K562 (cell line): ENCODE measurements around the gene PRAC1. TPM values are rescaled to one million over a fixed set of nuclear protein-coding genes. Genes with fewer than 3 reads are reported as not detected.

ENCODE experiments used
- ATAC-seq: fragments of 200-7000 bp; cut with Tn5 transposase; 3 replicates; pipeline ENCODE4 v1.9.1; 2020; ENCODE audit warnings: moderate library complexity
- BruUV-seq: library from RNA; stranded (reverse); fragments of 400-500 nt; replicated peaks from 2 replicates; lab custom pipeline; 2021; lab: Mats Ljungman, UMichigan
- CTCF ChIA-PET: fragments of 300-600 bp; formaldehyde crosslinking; extraction: SDS; loops from one replicate; lab custom pipeline; 2021; ENCODE audit warnings: low intra/inter-chr PET ratio; lab: Yijun Ruan, JAX
- POLR2A ChIA-PET: fragments of 300-600, 350-650 bp; sonication (Branson Sonifier 250); formaldehyde crosslinking; extraction: SDS; loops from one replicate; lab custom pipeline; 2021; ENCODE audit warnings: antibody characterized with exemption, inconsistent platforms; lab: Yijun Ruan, JAX
- DNase-seq, 4 experiments: peaks; one replicate each; pipeline versions ENCODE4 v3.0.0 to v3.0.0-alpha.2; 2011 to 2018; ENCODE audit warnings: low spot score in 3 of 4, mixed read lengths in 3 of 4; ENCODE audit errors: extremely low read depth in 1 of 4
- FAIRE-seq: peaks from 2 replicates; lab custom pipeline; 2011; peaks lifted over from hg19 to GRCh38; lab: Jason Lieb, UNC
- H2AFZ ChIP-seq: 2 replicates; pipeline ENCODE4 v1.6.0; 2011; ENCODE audit warnings: low read depth, low read length, control low read depth, inconsistent platforms
- H3K27ac ChIP-seq: fragments of 200-600 bp; 3 replicates; pipeline ENCODE4 v1.8.0; 2011; ENCODE audit warnings: low read depth, mild to moderate bottlenecking, control low read depth, inconsistent platforms, low read length, moderate library complexity, mixed read lengths; ENCODE audit errors: extremely low read depth
- H3K27me3 ChIP-seq, 2 experiments: fragments of 300-600 bp in 1 of 2; 2 replicates in 1 of 2; 3 replicates in 1 of 2; pipeline versions ENCODE4 v1.6.0 to v1.8.0; 2011; ENCODE audit warnings: inconsistent platforms in 2 of 2, low read length in 2 of 2, mild to moderate bottlenecking in 1 of 2, mixed read lengths in 1 of 2, moderate library complexity in 1 of 2; ENCODE audit not compliant: control insufficient read depth in 2 of 2, insufficient read depth in 2 of 2
- H3K36me3 ChIP-seq: fragments of 300-600 bp; 3 replicates; pipeline ENCODE4 v1.8.0; 2011; ENCODE audit warnings: mild to moderate bottlenecking, low read length, inconsistent platforms; ENCODE audit not compliant: control insufficient read depth, insufficient read depth
- H3K4me1 ChIP-seq, 2 experiments: fragments of 200-600 bp in 1 of 2; replicated peaks in 1 of 2; 2 replicates in 1 of 2; 3 replicates in 1 of 2; pipeline versions ENCODE4 v1.5.1 to v1.8.0; 2011; ENCODE audit warnings: inconsistent platforms in 2 of 2, low read length in 2 of 2, mild to moderate bottlenecking in 1 of 2, mixed read lengths in 1 of 2, moderate library complexity in 1 of 2; ENCODE audit not compliant: control insufficient read depth in 2 of 2, insufficient read depth in 2 of 2
- H3K4me2 ChIP-seq: 2 replicates; pipeline ENCODE4 v1.6.1; 2011; ENCODE audit warnings: low read length, control low read depth, inconsistent platforms, mixed read lengths; ENCODE audit not compliant: insufficient read depth
- H3K4me3 ChIP-seq: fragments of 200-600 bp; sonication (generic), shearing (Covaris generic); 2 replicates; pipeline ENCODE4 v1.5.1; 2016; ENCODE audit warnings: control low read depth, inconsistent platforms
- H3K79me2 ChIP-seq: fragments of 200-600 bp; 3 replicates; pipeline ENCODE4 v1.8.0; 2011; ENCODE audit warnings: low read length, inconsistent platforms; ENCODE audit not compliant: control insufficient read depth, insufficient read depth
- H3K9ac ChIP-seq, 2 experiments: 2 replicates each; pipeline versions ENCODE4 v1.6.0 to v1.6.1; 2011; ENCODE audit warnings: low read depth in 2 of 2, low read length in 2 of 2, control low read depth in 1 of 2, inconsistent platforms in 1 of 2, mild to moderate bottlenecking in 1 of 2, mixed read lengths in 1 of 2; ENCODE audit not compliant: insufficient read depth in 1 of 2
- H3K9me1 ChIP-seq: one replicate; pipeline ENCODE4 v1.6.0; 2011; ENCODE audit warnings: inconsistent platforms, mild to moderate bottlenecking, low read length, moderate library complexity; ENCODE audit not compliant: control insufficient read depth, insufficient read depth
- H3K9me3 ChIP-seq: replicated peaks from 2 replicates; pipeline ENCODE4 v1.5.1; 2011; ENCODE audit warnings: low read depth, low read length, inconsistent platforms; ENCODE audit not compliant: control insufficient read depth, insufficient read depth
- H4K20me1 ChIP-seq: replicated peaks from 2 replicates; pipeline ENCODE4 v1.6.1; 2011; ENCODE audit warnings: low read length, inconsistent platforms, mixed read lengths; ENCODE audit not compliant: control insufficient read depth, insufficient read depth
- ATF1 ChIP-seq, 2 experiments: fragments of 450-650 bp in 1 of 2; IDR thresholded peaks; 2 replicates each; pipeline ENCODE4 v1.6.1; 2016; ENCODE audit warnings: missing compliant biosample characterization in 1 of 2, missing genetic modification characterization in 1 of 2
- CHD1 ChIP-seq: fragments of 200-600 bp; sonication (generic); IDR thresholded peaks from one replicate; pipeline ENCODE4 v1.6.1; 2012; ENCODE audit warnings: mild to moderate bottlenecking, moderate library complexity, low read length, inconsistent platforms
- IRF2 ChIP-seq: sonication (generic); formaldehyde crosslinking; IDR thresholded peaks from 2 replicates; pipeline ENCODE4 v1.8.1; 2022; ENCODE audit warnings: mild to moderate bottlenecking, missing genetic modification reagents
- MCM2 ChIP-seq: fragments of 450-650 bp; IDR thresholded peaks from 2 replicates; pipeline ENCODE4 v1.6.1; 2017; ENCODE audit warnings: low read depth, mild to moderate bottlenecking
- MCM7 ChIP-seq, 2 experiments: fragments of 450-650 bp; IDR thresholded peaks; 2 replicates each; pipeline ENCODE4 v1.6.1; 2016 to 2018
- NCOA1 ChIP-seq: fragments of 450-650 bp; IDR thresholded peaks from 2 replicates; pipeline ENCODE4 v1.6.1; 2016; ENCODE audit warnings: low read depth
- ZFP91 ChIP-seq: sonication (generic); formaldehyde crosslinking; IDR thresholded peaks from 2 replicates; pipeline ENCODE4 v1.8.0; 2022; ENCODE audit warnings: mild to moderate bottlenecking, missing genetic modification reagents
- ZNF586 ChIP-seq: fragments of 450-650 bp; formaldehyde crosslinking; conservative IDR thresholded peaks from 2 replicates; pipeline ENCODE4 v1.4.0; 2020; ENCODE audit warnings: mild to moderate bottlenecking, moderate library complexity
- WGBS: fragments of 100-300 bp; shearing (Covaris generic); methylation state at CpG from one replicate; pipeline ENCODE4 v1.1.6; 2016; ENCODE audit warnings: low coverage, mixed read lengths; ENCODE audit not compliant: insufficient coverage; ENCODE audit errors: missing lambda C conversion rate; 5-methylcytosine and 5-hydroxymethylcytosine counted together
- in situ Hi-C: fragments of 300-500 bp; cut with MboI; formaldehyde crosslinking; loops from 4 replicates; pipeline ENCODE4 v1.15.0; 2018; ENCODE audit warnings: inconsistent platforms, mixed read lengths
- intact Hi-C: fragments of 100-400 bp; cut with micrococcal nuclease; formaldehyde crosslinking; loops from 2 replicates; pipeline ENCODE4 v1.14.2; 2022
- polyA plus RNA-seq, 8 experiments: library from polyadenylated mRNA; depleted of rRNA in 4 of 8; stranded (reverse) in 5 of 8; unstranded in 3 of 8; fragments of >200 nt; fragmentation: Nextera tagmentation in 2 of 8; fragmentation: Illumina TruSeq in 1 of 8; extraction: Ambion mirVana in 2 of 8; extraction: Trizol in 1 of 8; gene quantifications; 2 replicates each; pipeline versions ENCODE4 v1.2.1 to v1.2.3, GENCODE V29; 2011 to 2014; ENCODE audit warnings: inconsistent platforms in 1 of 8, missing spikeins in 1 of 8
- total RNA-seq, 7 experiments: library from RNA; depleted of rRNA in 6 of 7; stranded (reverse); fragments of >200 nt in 6 of 7; fragmentation: Illumina TruSeq in 2 of 7; extraction: Trizol in 2 of 7; gene quantifications; 2 replicates each; pipeline versions ENCODE4 v1.2.1 to v1.2.3, GENCODE V29; 2011 to 2021; ENCODE audit warnings: low replicate concordance in 1 of 7
- TF ChIP-seq, protein P1 (sequence below): sonication (generic); formaldehyde crosslinking; IDR thresholded peaks from 2 replicates; pipeline ENCODE4 v1.8.1; 2023; ENCODE audit warnings: mild to moderate bottlenecking, missing genetic modification reagents
- TF ChIP-seq, protein P2 (sequence below): fragments of 250-450 bp; sonication (Bioruptor Pico); IDR thresholded peaks from 2 replicates; pipeline ENCODE4 v1.8.0; 2021; ENCODE audit warnings: mild to moderate bottlenecking, moderate library complexity
- TF ChIP-seq, protein P3 (sequence below): sonication (generic); formaldehyde crosslinking; IDR thresholded peaks from 2 replicates; pipeline ENCODE4 v1.8.1; 2023; ENCODE audit warnings: mild to moderate bottlenecking, missing genetic modification reagents, moderate library complexity
- TF ChIP-seq, protein P4 (sequence below): fragments of 250-450 bp; sonication (Bioruptor Pico); IDR thresholded peaks from 2 replicates; pipeline ENCODE4 v1.5.0; 2022; ENCODE audit warnings: mild to moderate bottlenecking

The PRAC1 gene
- total and polyA plus RNA-seq, 9 of the 15 experiments (the other 6 are each of a cell fraction or from before 2014, with no cell fraction given): not detected

- TF ChIP-seq, protein P1, sequence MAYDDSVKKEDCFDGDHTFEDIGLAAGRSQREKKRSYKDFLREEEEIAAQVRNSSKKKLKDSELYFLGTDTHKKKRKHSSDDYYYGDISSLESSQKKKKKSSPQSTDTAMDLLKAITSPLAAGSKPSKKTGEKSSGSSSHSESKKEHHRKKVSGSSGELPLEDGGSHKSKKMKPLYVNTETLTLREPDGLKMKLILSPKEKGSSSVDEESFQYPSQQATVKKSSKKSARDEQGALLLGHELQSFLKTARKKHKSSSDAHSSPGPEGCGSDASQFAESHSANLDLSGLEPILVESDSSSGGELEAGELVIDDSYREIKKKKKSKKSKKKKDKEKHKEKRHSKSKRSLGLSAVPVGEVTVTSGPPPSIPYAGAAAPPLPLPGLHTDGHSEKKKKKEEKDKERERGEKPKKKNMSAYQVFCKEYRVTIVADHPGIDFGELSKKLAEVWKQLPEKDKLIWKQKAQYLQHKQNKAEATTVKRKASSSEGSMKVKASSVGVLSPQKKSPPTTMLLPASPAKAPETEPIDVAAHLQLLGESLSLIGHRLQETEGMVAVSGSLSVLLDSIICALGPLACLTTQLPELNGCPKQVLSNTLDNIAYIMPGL (CRISPR knock-in tag): no peak
- no peak for TF ChIP-seq ZFP91 (CRISPR knock-in tag)
These were observed 37.0 kb upstream of the PRAC1 start (continued) for GRCh38 chr17:48759288-48759687.

DNA sequence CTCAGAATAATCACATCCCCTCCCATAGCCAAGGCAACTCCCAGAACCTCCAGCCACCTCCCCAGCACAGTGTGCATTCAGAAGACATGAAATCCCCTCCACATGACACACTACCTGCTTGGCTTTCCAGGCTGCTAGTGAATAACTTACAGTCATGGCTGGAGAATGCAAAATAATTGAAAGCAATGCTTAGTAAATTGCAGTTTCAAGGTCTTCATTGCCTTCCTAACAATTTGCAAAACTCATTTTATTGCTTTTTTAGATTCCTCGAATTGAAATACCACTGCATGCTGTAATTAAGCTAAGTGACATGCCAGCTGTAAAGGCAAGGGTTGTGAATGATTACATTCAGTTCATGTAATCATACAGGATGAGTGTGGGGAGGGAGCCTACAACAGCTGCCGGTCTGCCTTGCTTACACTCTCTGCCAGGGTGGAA lies 35.2 kb upstream of the PRAC1 start:
- H3K36me3 ChIP-seq: no peaks in the 10 kb centered on the region
- H3K4me3 ChIP-seq: no peak overlapping the region
- H3K79me2 ChIP-seq: no peaks in the 10 kb centered on the region
- H3K4me1 ChIP-seq: peaks cover 0 to 8% of the 10 kb centered on the region in 2 experiments; a peak in 2 of 5 replicates
- H3K9me1 ChIP-seq: no peaks in the 10 kb centered on the region
- H3K27ac ChIP-seq: no peak overlapping the region
- no peak overlapping the region for H2AFZ ChIP-seq
- H3K9ac ChIP-seq: no peak overlapping the region
- TF ChIP-seq ATF1 (CRISPR knock-in tag; IDR thresholded peaks at IDR 0.05) (no peak), ATF1 (tag; IDR thresholded peaks at IDR 0.05) (no peak), NCOA1 (no peak), MCM2 (no peak), MCM7 (IDR thresholded peaks at IDR 0.05) (no peak), CHD1 (no peak), IRF2 (CRISPR knock-in tag) (no peak), ZNF586 (CRISPR knock-in tag) (no peak)
- TF ChIP-seq, protein P2, sequence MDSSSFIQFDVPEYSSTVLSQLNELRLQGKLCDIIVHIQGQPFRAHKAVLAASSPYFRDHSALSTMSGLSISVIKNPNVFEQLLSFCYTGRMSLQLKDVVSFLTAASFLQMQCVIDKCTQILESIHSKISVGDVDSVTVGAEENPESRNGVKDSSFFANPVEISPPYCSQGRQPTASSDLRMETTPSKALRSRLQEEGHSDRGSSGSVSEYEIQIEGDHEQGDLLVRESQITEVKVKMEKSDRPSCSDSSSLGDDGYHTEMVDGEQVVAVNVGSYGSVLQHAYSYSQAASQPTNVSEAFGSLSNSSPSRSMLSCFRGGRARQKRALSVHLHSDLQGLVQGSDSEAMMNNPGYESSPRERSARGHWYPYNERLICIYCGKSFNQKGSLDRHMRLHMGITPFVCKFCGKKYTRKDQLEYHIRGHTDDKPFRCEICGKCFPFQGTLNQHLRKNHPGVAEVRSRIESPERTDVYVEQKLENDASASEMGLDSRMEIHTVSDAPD (CRISPR knock-in tag): no peak
- TF ChIP-seq, protein P3, sequence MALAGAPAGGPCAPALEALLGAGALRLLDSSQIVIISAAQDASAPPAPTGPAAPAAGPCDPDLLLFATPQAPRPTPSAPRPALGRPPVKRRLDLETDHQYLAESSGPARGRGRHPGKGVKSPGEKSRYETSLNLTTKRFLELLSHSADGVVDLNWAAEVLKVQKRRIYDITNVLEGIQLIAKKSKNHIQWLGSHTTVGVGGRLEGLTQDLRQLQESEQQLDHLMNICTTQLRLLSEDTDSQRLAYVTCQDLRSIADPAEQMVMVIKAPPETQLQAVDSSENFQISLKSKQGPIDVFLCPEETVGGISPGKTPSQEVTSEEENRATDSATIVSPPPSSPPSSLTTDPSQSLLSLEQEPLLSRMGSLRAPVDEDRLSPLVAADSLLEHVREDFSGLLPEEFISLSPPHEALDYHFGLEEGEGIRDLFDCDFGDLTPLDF (CRISPR knock-in tag): no peak
- TF ChIP-seq, protein P4, sequence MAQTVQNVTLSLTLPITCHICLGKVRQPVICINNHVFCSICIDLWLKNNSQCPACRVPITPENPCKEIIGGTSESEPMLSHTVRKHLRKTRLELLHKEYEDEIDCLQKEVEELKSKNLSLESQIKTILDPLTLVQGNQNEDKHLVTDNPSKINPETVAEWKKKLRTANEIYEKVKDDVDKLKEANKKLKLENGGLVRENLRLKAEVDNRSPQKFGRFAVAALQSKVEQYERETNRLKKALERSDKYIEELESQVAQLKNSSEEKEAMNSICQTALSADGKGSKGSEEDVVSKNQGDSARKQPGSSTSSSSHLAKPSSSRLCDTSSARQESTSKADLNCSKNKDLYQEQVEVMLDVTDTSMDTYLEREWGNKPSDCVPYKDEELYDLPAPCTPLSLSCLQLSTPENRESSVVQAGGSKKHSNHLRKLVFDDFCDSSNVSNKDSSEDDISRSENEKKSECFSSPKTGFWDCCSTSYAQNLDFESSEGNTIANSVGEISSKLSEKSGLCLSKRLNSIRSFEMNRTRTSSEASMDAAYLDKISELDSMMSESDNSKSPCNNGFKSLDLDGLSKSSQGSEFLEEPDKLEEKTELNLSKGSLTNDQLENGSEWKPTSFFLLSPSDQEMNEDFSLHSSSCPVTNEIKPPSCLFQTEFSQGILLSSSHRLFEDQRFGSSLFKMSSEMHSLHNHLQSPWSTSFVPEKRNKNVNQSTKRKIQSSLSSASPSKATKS: no peak
- 0% methylated on average over 2 of the region's 2 CpGs for WGBS
- in situ Hi-C loops: no loop called here
- ATAC-seq (no peak), FAIRE-seq (no peak), DNase-seq (no peak)
- no TSS peak for BruUV-seq
- intact Hi-C loops: no loop called here
- H3K27me3 ChIP-seq: peaks cover 53 to 68% of the 10 kb centered on the region in 2 experiments
- ChIA-PET CTCF (no interaction called here), POLR2A (interaction anchor here (1.0 to 1.1 kb wide), 2 partner anchors 134 to 381 kb away, joined by 3 to 4 read pairs; no protein-coding TSS in a partner anchor)
- H3K4me2 ChIP-seq: no peak overlapping the region
- peaks cover 6% of the 10 kb centered on the region; the same call in 1 of the 2 replicates for H4K20me1 ChIP-seq
- H3K9me3 ChIP-seq: no peaks in the 10 kb centered on the region
